H1 (cell line): ENCODE measurements around the gene TNFRSF13B. TPM values are rescaled to one million over a fixed set of nuclear protein-coding genes. Genes with fewer than 3 reads are reported as not detected.

Experiments used
- CTCF ChIA-PET: fragments of 300-600 bp; sonication (Branson Sonifier 250); formaldehyde crosslinking; loops from one replicate; lab custom pipeline; 2021; ENCODE audit not compliant: partially characterized antibody; lab: Charles Lee
- POLR2A ChIA-PET: fragments of 300-600 bp; sonication (Branson Sonifier 250); formaldehyde crosslinking; loops from one replicate; lab custom pipeline; 2021; ENCODE audit warnings: inconsistent platforms; ENCODE audit not compliant: partially characterized antibody; lab: Charles Lee
- DNase-seq, 2 experiments: peaks; one replicate each; pipeline versions ENCODE4 v3.0.0 to v3.0.0-alpha.2; 2010 to 2022; ENCODE audit warnings: low spot score in 2 of 2, low read depth in 1 of 2, mixed read lengths in 1 of 2
- FAIRE-seq: peaks from 2 replicates; lab custom pipeline; 2011; peaks lifted over from hg19 to GRCh38; lab: Jason Lieb, UNC
- H2AFZ ChIP-seq: 2 replicates; pipeline ENCODE4 v1.8.1; 2012; ENCODE audit warnings: low read length, inconsistent platforms
- H2AK5ac ChIP-seq: 2 replicates; pipeline ENCODE4 v1.6.1; 2013; ENCODE audit warnings: low read depth, low read length
- H2BK120ac ChIP-seq: replicated peaks from 2 replicates; pipeline ENCODE3; 2013; ENCODE audit warnings: low read depth, low read length, inconsistent platforms
- H2BK12ac ChIP-seq: 2 replicates; pipeline ENCODE4 v1.6.1; 2013; ENCODE audit warnings: low read depth, low read length
- H2BK15ac ChIP-seq: 2 replicates; pipeline ENCODE4 v1.6.1; 2013; ENCODE audit warnings: low read length
- H2BK20ac ChIP-seq: 2 replicates; pipeline ENCODE4 v1.6.1; 2013; ENCODE audit warnings: low read length
- H2BK5ac ChIP-seq: 2 replicates; pipeline ENCODE4 v1.6.1; 2013; ENCODE audit warnings: low read depth, low read length
- H3K14ac ChIP-seq: 2 replicates; pipeline ENCODE4 v1.6.1; 2013; ENCODE audit warnings: inconsistent platforms; ENCODE audit not compliant: insufficient read length
- H3K18ac ChIP-seq: 2 replicates; pipeline ENCODE4 v1.6.1; 2013; ENCODE audit warnings: low read length; ENCODE audit errors: extremely low read depth
- H3K23ac ChIP-seq: 2 replicates; pipeline ENCODE4 v1.6.1; 2013; ENCODE audit warnings: inconsistent platforms; ENCODE audit not compliant: insufficient read length
- H3K23me2 ChIP-seq: 2 replicates; pipeline ENCODE4 v1.6.1; 2013; ENCODE audit warnings: low read depth, low read length
- H3K27ac ChIP-seq: 2 replicates; pipeline ENCODE4 v1.6.1; 2011; ENCODE audit warnings: low read depth, low read length, inconsistent platforms
- H3K27me3 ChIP-seq, 4 experiments: replicated peaks in 1 of 4; 1 replicate in 1 of 4; 2 replicates in 3 of 4; pipeline versions ENCODE4 v1.6.1 to v1.8.1; 2011 to 2013; ENCODE audit warnings: low read length in 3 of 4, mild to moderate bottlenecking in 3 of 4, inconsistent platforms in 2 of 4, mixed read lengths in 2 of 4, moderate library complexity in 1 of 4; ENCODE audit not compliant: control insufficient read depth in 3 of 4, insufficient read depth in 3 of 4; ENCODE audit errors: extremely low read depth in 1 of 4
- H3K36me3 ChIP-seq, 4 experiments: 2 replicates each; pipeline versions ENCODE4 v1.6.1 to v1.8.1; 2011 to 2013; ENCODE audit warnings: mild to moderate bottlenecking in 4 of 4, low read length in 3 of 4, moderate library complexity in 2 of 4, control low read depth in 1 of 4, inconsistent platforms in 1 of 4; ENCODE audit not compliant: insufficient read depth in 4 of 4, control insufficient read depth in 2 of 4
- H3K4ac ChIP-seq: replicated peaks from 2 replicates; pipeline ENCODE3; 2013; ENCODE audit warnings: low read length, low read depth, mixed read lengths, inconsistent platforms; ENCODE audit not compliant: insufficient read length
- H3K4me1 ChIP-seq, 4 experiments: replicated peaks in 1 of 4; 1 replicate in 1 of 4; 2 replicates in 3 of 4; pipeline versions ENCODE4 v1.6.1 to v1.8.1; 2011 to 2013; ENCODE audit warnings: low read length in 3 of 4, inconsistent platforms in 2 of 4, mixed read lengths in 1 of 4; ENCODE audit not compliant: insufficient read depth in 4 of 4, control insufficient read depth in 3 of 4
- H3K4me2 ChIP-seq, 2 experiments: 2 replicates each; pipeline versions ENCODE4 v1.6.1 to v1.8.1; 2011 to 2013; ENCODE audit warnings: low read depth in 2 of 2, low read length in 2 of 2, control low read depth in 1 of 2, inconsistent platforms in 1 of 2, mild to moderate bottlenecking in 1 of 2; ENCODE audit not compliant: insufficient read depth in 1 of 2
- H3K4me3 ChIP-seq, 4 experiments: fragments of 200-600, 300-600 bp in 1 of 4; sonication (generic), shearing (Covaris generic), sonication (Bioruptor Twin) in 1 of 4; 2 replicates each; pipeline versions ENCODE4 v1.5.1 to v1.8.1; 2011 to 2016; ENCODE audit warnings: low read length in 4 of 4, low read depth in 3 of 4, control low read depth in 2 of 4, inconsistent platforms in 2 of 4, mild to moderate bottlenecking in 2 of 4, mixed read lengths in 1 of 4, moderate library complexity in 1 of 4; ENCODE audit not compliant: insufficient read depth in 2 of 4; ENCODE audit errors: extremely low read depth in 1 of 4
- H3K56ac ChIP-seq: replicated peaks from 2 replicates; pipeline ENCODE3; 2013; ENCODE audit warnings: low read depth, mild to moderate bottlenecking, mixed read lengths, low read length, inconsistent platforms; ENCODE audit not compliant: insufficient read length
- H3K79me1 ChIP-seq: 2 replicates; pipeline ENCODE4 v1.6.1; 2013; ENCODE audit warnings: low read depth, low read length, control low read depth
- H3K79me2 ChIP-seq, 2 experiments: 2 replicates each; pipeline versions ENCODE4 v1.6.1 to v1.8.1; 2012 to 2013; ENCODE audit warnings: low read length in 2 of 2, mild to moderate bottlenecking in 2 of 2, inconsistent platforms in 1 of 2; ENCODE audit not compliant: insufficient read depth in 2 of 2, control insufficient read depth in 1 of 2
- H3K9ac ChIP-seq, 4 experiments: replicated peaks in 1 of 4; 1 replicate in 1 of 4; 2 replicates in 3 of 4; pipeline versions ENCODE4 v1.6.1 to v1.8.1; 2011 to 2013; ENCODE audit warnings: low read depth in 3 of 4, low read length in 3 of 4, control low read depth in 2 of 4, mild to moderate bottlenecking in 2 of 4, moderate library complexity in 2 of 4, inconsistent platforms in 1 of 4; ENCODE audit errors: extremely low read depth in 1 of 4
- H3K9me3 ChIP-seq, 2 experiments: 2 replicates each; pipeline versions ENCODE4 v1.6.1 to v1.8.1; 2012 to 2013; ENCODE audit warnings: mild to moderate bottlenecking in 2 of 2, moderate library complexity in 2 of 2, control low read depth in 1 of 2, inconsistent platforms in 1 of 2, low read depth in 1 of 2, low read length in 1 of 2, mixed read lengths in 1 of 2; ENCODE audit not compliant: insufficient read depth in 2 of 2
- H4K20me1 ChIP-seq, 2 experiments: replicated peaks in 1 of 2; 2 replicates each; pipeline versions ENCODE3 to v1.8.1; 2011 to 2013; ENCODE audit warnings: inconsistent platforms in 2 of 2, low read length in 2 of 2, mild to moderate bottlenecking in 1 of 2; ENCODE audit not compliant: insufficient read depth in 2 of 2, control insufficient read depth in 1 of 2
- H4K5ac ChIP-seq: 2 replicates; pipeline ENCODE4 v1.6.1; 2013; ENCODE audit warnings: low read length, low read depth, mixed read lengths, inconsistent platforms; ENCODE audit not compliant: insufficient read length
- H4K8ac ChIP-seq: 2 replicates; pipeline ENCODE4 v1.8.0; 2013; ENCODE audit warnings: mild to moderate bottlenecking, moderate library complexity, low read length, inconsistent platforms; ENCODE audit not compliant: insufficient read depth; ENCODE audit errors: extremely low read depth
- H4K91ac ChIP-seq: replicated peaks from 2 replicates; pipeline ENCODE3; 2013; ENCODE audit warnings: low read length, mixed read lengths, inconsistent platforms; ENCODE audit not compliant: insufficient read length
- BRCA1 ChIP-seq: IDR thresholded peaks from 2 replicates; pipeline ENCODE4 v1.6.1; 2012; ENCODE audit warnings: low read depth, low read length, improper control_type of control experiment
- WGBS, 2 experiments: shearing (Covaris generic) in 1 of 2; methylation state at CpG; one replicate each; pipeline versions ENCODE4 v1.1.6 to v1.1.7; 2013 to 2015; ENCODE audit warnings: low lambda C conversion rate in 2 of 2, mixed read lengths in 2 of 2, inconsistent platforms in 1 of 2, low coverage in 1 of 2, missing lambda C conversion rate in 1 of 2; ENCODE audit not compliant: insufficient replicate concordance in 2 of 2, insufficient coverage in 1 of 2, insufficient read length in 1 of 2; ENCODE audit errors: extremely low coverage in 1 of 2, missing lambda C conversion rate in 1 of 2; 5-methylcytosine and 5-hydroxymethylcytosine counted together
- polyA plus RNA-seq, 7 experiments: library from polyadenylated mRNA; depleted of rRNA in 3 of 7; stranded (reverse) in 5 of 7; unstranded in 2 of 7; fragments of >200 nt in 5 of 7; fragments of 200-250 nt in 2 of 7; gene quantifications; 1 replicate in 5 of 7; 2 replicates in 1 of 7; 4 replicates in 1 of 7; pipeline versions ENCODE4 v1.2.1 to v1.2.3, GENCODE V29; 2011 to 2013; ENCODE audit warnings: missing spikeins in 2 of 7, mixed read lengths in 2 of 7
- total RNA-seq: library from RNA; stranded (reverse); fragmentation: NEBNext Ultra II Directional; extraction: Animal tissue kit (Norgen Biotek cat#: 25700); gene quantifications from 2 replicates; pipeline ENCODE4 v1.2.1, GENCODE V29; 2021

The TNFRSF13B gene
- total and polyA plus RNA-seq, 2 of the 8 experiments (the other 6 are each of a cell fraction or from before 2014, with no cell fraction given) = not detected

- no peak overlapping the region for H2AK5ac ChIP-seq
- ChIA-PET CTCF (interaction anchor here (0.8 to 1.5 kb wide), 4 partner anchors 10 to 27 kb away, joined by 3 to 5 read pairs (median 4); no protein-coding TSS in a partner anchor), POLR2A (interaction anchor here (1.1 kb wide), 1 partner anchor 20 kb away, joined by 3 read pairs; no protein-coding TSS in a partner anchor)
- no peaks in the 10 kb centered on the region for H3K36me3 ChIP-seq
- WGBS, 2 experiments = 77% methylated on average over 5 of the region's 5 CpGs; no CpG with 5 or more reads in 1 of the 2 experiments
- TF ChIP-seq BRCA1 = no peak
- no peak overlapping the region for H4K5ac ChIP-seq
- no peak overlapping the region for H3K14ac ChIP-seq
- no peak overlapping the region for H3K27ac ChIP-seq
- H3K56ac ChIP-seq = no peak overlapping the region
- H4K20me1 ChIP-seq = no peaks in the 10 kb centered on the region
- no peak overlapping the region; the same call in 1 of the 2 replicates for H3K18ac ChIP-seq
- no peak for DNase-seq
- no peak overlapping the region for H3K9ac ChIP-seq
- no peaks in the 10 kb centered on the region; a peak in 3 of 7 replicates for H3K4me1 ChIP-seq
- H2BK120ac ChIP-seq = no peak overlapping the region
- no peaks in the 10 kb centered on the region for H3K23me2 ChIP-seq
- no peak overlapping the region for H3K4me2 ChIP-seq
- no peak overlapping the region for H2BK15ac ChIP-seq
- H2BK12ac ChIP-seq = no peak overlapping the region
- no peak overlapping the region for H4K91ac ChIP-seq
- no peak overlapping the region for H3K4me3 ChIP-seq
- H3K27me3 ChIP-seq = no peaks in the 10 kb centered on the region
- no peak overlapping the region for H4K8ac ChIP-seq
- no peak overlapping the region for H3K23ac ChIP-seq
- no peaks in the 10 kb centered on the region for H3K79me1 ChIP-seq
- no peak overlapping the region for H2AFZ ChIP-seq
- no peak overlapping the region for H2BK20ac ChIP-seq
- no peaks in the 10 kb centered on the region for H3K9me3 ChIP-seq
- 0 out of 2 replicates have a peak overlapping the region, but pooled peaks have one; percentile 21 for H2BK5ac ChIP-seq
- H3K79me2 ChIP-seq = no peaks in the 10 kb centered on the region
- FAIRE-seq = no peak
- no peak overlapping the region for H3K4ac ChIP-seq
These were observed 47.5 kb upstream of the TNFRSF13B start for GRCh38 chr17:17019430-17019762.
